ENCODE measurements around the gene TSPAN32.

TSPAN32 gene

GRCh38 chr11:2305140-2305778, 3.4 kb downstream of the TSPAN32 start (continued):
- TF ChIP-seq PATZ1 (tag by site-specific recombination; IDR thresholded peaks at IDR 0.05), result peak; percentile 13; the same call in 1 of the 2 replicates
- no peak for TF ChIP-seq ZNF138 (tag by site-specific recombination; IDR thresholded peaks at IDR 0.05; ENCODE audit: borderline replicate concordance)
- TF ChIP-seq FEZF1 (tag by site-specific recombination; IDR thresholded peaks at IDR 0.05), result no peak
- TF ChIP-seq SP2 (tag by site-specific recombination; IDR thresholded peaks at IDR 0.05), result no peak
- no peak for TF ChIP-seq ZNF704 (tag by site-specific recombination; IDR thresholded peaks at IDR 0.05)
- TF ChIP-seq ZNF558 (tag by site-specific recombination; IDR thresholded peaks at IDR 0.05), result no peak
- no peak for TF ChIP-seq ZNF488 (tag by site-specific recombination; IDR thresholded peaks at IDR 0.05)
- no peak for TF ChIP-seq RBAK (tag by site-specific recombination; IDR thresholded peaks at IDR 0.05)

- Histone ChIP-seq H3K27ac (ENCODE audit: extremely low read depth, low read depth, low read length) (no peak overlapping the region), H3K36me3 (ENCODE audit: control insufficient read depth in 2 of 2, insufficient read depth in 1 of 2, low read length in 2 of 2) (no peaks in the 10 kb centered on the region), H3K4me1 (ENCODE audit: control insufficient read depth, insufficient read depth, low read length) (no peaks in the 10 kb centered on the region), H3K4me3 (ENCODE audit: low read depth, low read length) (no peak overlapping the region), H3K9me3 (ENCODE audit: control insufficient read depth, insufficient read depth, low read depth, low read length) (no peaks in the 10 kb centered on the region)
- ChIA-PET POLR2A (interaction anchor here (1.8 to 3.1 kb wide), 2 partner anchors 72 to 114 kb away, joined by 5 to 19 read pairs; no protein-coding TSS in a partner anchor), CTCF (interaction anchor here (0.8 to 9.4 kb wide), 16 partner anchors 13 to 213 kb away, joined by 3 to 297 read pairs (median 4); partner anchors contain the start of genes CD81 and TSSC4)
- TF ChIP-seq ZSCAN4 (tag by site-specific recombination; IDR thresholded peaks at IDR 0.05) (peak; percentile 69), GLI2 (tag by site-specific recombination; IDR thresholded peaks at IDR 0.05; ENCODE audit: borderline replicate concordance, low read depth) (no peak)
Measured at GRCh38 chr11:2305788-2306451, 4.1 kb downstream of the TSPAN32 start.

- ChIA-PET CTCF (interaction anchor here (0.8 to 9.4 kb wide), 8 partner anchors 36 to 154 kb away, joined by 3 to 297 read pairs (median 6); partner anchors contain the start of gene TSSC4), POLR2A (interaction anchor here (3.1 kb wide), 1 partner anchor 114 kb away, joined by 19 read pairs; no protein-coding TSS in a partner anchor)
- Histone ChIP-seq H3K27ac (ENCODE audit: extremely low read depth, low read depth, low read length) (no peak overlapping the region), H3K36me3 (ENCODE audit: control insufficient read depth in 2 of 2, insufficient read depth in 1 of 2, low read length in 2 of 2) (no peaks in the 10 kb centered on the region), H3K4me3 (ENCODE audit: low read depth, low read length) (no peak overlapping the region), H3K9me3 (ENCODE audit: control insufficient read depth, insufficient read depth, low read depth, low read length) (no peaks in the 10 kb centered on the region), H3K4me1 (ENCODE audit: control insufficient read depth, insufficient read depth, low read length) (no peaks in the 10 kb centered on the region)
- TF ChIP-seq ZFHX2 (tag by site-specific recombination; conservative IDR thresholded peaks at IDR 0.05), result peak; percentile 35
- 0 out of 2 replicates have a peak, but pooled peaks have one; percentile 22 for TF ChIP-seq ZNF398 (tag by site-specific recombination; IDR thresholded peaks at IDR 0.05)
- no peak for TF ChIP-seq ZNF48 (tag by site-specific recombination; IDR thresholded peaks at IDR 0.05)
Measured at GRCh38 chr11:2306452-2306823, 4.6 kb downstream of the TSPAN32 start.
